Loucy (cell line): ENCODE data around the gene CACNA1B.

Source experiments
- H2AFZ ChIP-seq: fragments of 200-600 bp; sonication (generic); 2 replicates; pipeline ENCODE4 v1.6.0; 2016; ENCODE audit warnings: antibody characterized with exemption, mild to moderate bottlenecking, low read length, moderate library complexity
- H3F3A ChIP-seq: fragments of 200-600 bp; 2 replicates; pipeline ENCODE4 v1.6.0; 2016; ENCODE audit warnings: antibody characterized with exemption, low read depth, mild to moderate bottlenecking
- H3K27me3 ChIP-seq: fragments of 200-600 bp; sonication (generic); 2 replicates; pipeline ENCODE4 v1.6.1; 2014; ENCODE audit warnings: low read length, mild to moderate bottlenecking; ENCODE audit not compliant: insufficient read depth, poor library complexity, severe bottlenecking
- H3K36me3 ChIP-seq: fragments of 200-600 bp; sonication (generic); 2 replicates; pipeline ENCODE4 v1.6.1; 2016; ENCODE audit warnings: low read length; ENCODE audit not compliant: insufficient read depth
- H3K4me1 ChIP-seq: fragments of 200-600 bp; sonication (generic); 2 replicates; pipeline ENCODE4 v1.5.1; 2014; ENCODE audit warnings: low read length, mild to moderate bottlenecking; ENCODE audit not compliant: insufficient read depth, poor library complexity, severe bottlenecking
- H3K4me2 ChIP-seq: fragments of 200-600 bp; sonication (generic); 2 replicates; pipeline ENCODE4 v1.6.0; 2014; ENCODE audit warnings: antibody characterized with exemption, low read length, low read depth, mild to moderate bottlenecking; ENCODE audit not compliant: poor library complexity, severe bottlenecking
- H3K4me3 ChIP-seq: fragments of 200-600 bp; sonication (generic); 2 replicates; pipeline ENCODE4 v1.5.1; 2014; ENCODE audit warnings: low read length, mild to moderate bottlenecking, mixed read lengths; ENCODE audit not compliant: poor library complexity, severe bottlenecking
- H3K79me2 ChIP-seq: fragments of 200-600 bp; sonication (generic); 2 replicates; pipeline ENCODE4 v1.6.1; 2014; ENCODE audit warnings: low read length; ENCODE audit not compliant: insufficient read depth
- H3K9ac ChIP-seq: fragments of 200-600 bp; sonication (generic); 2 replicates; pipeline ENCODE4 v1.6.0; 2014; ENCODE audit warnings: mild to moderate bottlenecking, low read depth, low read length, moderate library complexity; ENCODE audit not compliant: poor library complexity, severe bottlenecking
- H3K9me2 ChIP-seq: fragments of 200-600 bp; sonication (generic); replicated peaks from 2 replicates; pipeline ENCODE4 v1.6.1; 2016; ENCODE audit warnings: low read depth, low read length, mixed read lengths
- H3K9me3 ChIP-seq: fragments of 200-600 bp; sonication (generic); 2 replicates; pipeline ENCODE4 v1.6.1; 2014; ENCODE audit warnings: mild to moderate bottlenecking, antibody characterized with exemption, low read length, low read depth; ENCODE audit not compliant: insufficient read depth
- H4K20me1 ChIP-seq: fragments of 200-600 bp; sonication (generic); 2 replicates; pipeline ENCODE4 v1.6.0; 2014; ENCODE audit warnings: antibody characterized with exemption, low read length, mild to moderate bottlenecking; ENCODE audit not compliant: insufficient read depth, poor library complexity, severe bottlenecking
- EZH2phosphoT487 ChIP-seq: fragments of 200-600 bp; IDR thresholded peaks from 2 replicates; pipeline ENCODE4 v1.6.1; 2018; ENCODE audit warnings: antibody characterized with exemption, mild to moderate bottlenecking, moderate library complexity, borderline replicate concordance
- TF ChIP-seq, protein P1 (sequence below): fragments of 200-600 bp; sonication (generic); conservative IDR thresholded peaks from 2 replicates; pipeline ENCODE4 v1.5.1; 2014; ENCODE audit warnings: mild to moderate bottlenecking, antibody characterized with exemption, low read length

Gene CACNA1B

DNA sequence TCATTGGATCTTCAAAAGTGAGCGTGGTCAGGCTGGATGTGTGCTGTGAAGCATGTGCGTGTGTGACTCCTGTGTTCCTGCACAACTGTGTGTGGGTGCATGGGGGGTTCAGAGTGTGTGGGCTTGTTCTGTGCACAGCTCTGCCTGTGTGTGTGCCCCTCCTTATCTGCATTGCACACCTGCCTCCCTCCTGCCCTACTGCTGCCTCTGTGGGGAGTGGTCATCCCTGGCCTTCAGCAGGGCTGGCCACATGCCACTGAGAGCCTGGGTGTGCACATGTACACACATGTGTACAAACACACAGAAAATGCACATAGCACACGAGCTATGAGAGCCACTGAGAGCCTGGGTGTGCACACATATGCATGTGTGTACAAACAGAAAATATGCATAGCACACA is 92.1 kb downstream of the CACNA1B start:
- Histone ChIP-seq H2AFZ (no peak overlapping the region), H4K20me1 (no peaks in the 10 kb centered on the region), H3F3A (no peaks in the 10 kb centered on the region)

DNA sequence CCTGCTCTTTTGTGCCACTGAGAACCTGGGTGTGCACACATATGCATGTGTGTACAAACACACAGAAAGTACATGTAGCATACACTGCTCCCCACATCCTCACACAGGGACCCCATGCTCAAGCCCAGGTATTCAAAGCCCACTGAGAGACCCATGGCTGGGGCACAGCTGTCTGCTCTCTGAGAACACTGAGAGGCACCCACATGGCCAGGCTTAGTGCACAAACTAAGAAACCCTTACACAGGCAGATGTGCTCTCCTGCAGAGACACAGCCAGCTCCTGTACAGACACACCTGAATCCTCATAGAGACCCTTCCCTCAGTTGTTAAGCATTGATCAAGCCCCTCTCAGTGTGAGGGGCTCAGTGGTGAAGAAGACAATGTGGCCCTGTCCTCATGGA is 92.5 kb downstream of the CACNA1B start:
- H3K27me3 ChIP-seq = no peaks in the 10 kb centered on the region
- no peaks in the 10 kb centered on the region for H3F3A ChIP-seq
- TF ChIP-seq, protein P1, sequence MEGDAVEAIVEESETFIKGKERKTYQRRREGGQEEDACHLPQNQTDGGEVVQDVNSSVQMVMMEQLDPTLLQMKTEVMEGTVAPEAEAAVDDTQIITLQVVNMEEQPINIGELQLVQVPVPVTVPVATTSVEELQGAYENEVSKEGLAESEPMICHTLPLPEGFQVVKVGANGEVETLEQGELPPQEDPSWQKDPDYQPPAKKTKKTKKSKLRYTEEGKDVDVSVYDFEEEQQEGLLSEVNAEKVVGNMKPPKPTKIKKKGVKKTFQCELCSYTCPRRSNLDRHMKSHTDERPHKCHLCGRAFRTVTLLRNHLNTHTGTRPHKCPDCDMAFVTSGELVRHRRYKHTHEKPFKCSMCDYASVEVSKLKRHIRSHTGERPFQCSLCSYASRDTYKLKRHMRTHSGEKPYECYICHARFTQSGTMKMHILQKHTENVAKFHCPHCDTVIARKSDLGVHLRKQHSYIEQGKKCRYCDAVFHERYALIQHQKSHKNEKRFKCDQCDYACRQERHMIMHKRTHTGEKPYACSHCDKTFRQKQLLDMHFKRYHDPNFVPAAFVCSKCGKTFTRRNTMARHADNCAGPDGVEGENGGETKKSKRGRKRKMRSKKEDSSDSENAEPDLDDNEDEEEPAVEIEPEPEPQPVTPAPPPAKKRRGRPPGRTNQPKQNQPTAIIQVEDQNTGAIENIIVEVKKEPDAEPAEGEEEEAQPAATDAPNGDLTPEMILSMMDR = no peak
- TF ChIP-seq EZH2phosphoT487 = no peak
- no peak overlapping the region for H3K9ac ChIP-seq
- H3K9me3 ChIP-seq = peaks cover 57% of the 10 kb centered on the region; the same call in 1 of the 2 replicates
- H3K36me3 ChIP-seq = no peaks in the 10 kb centered on the region
- H3K9me2 ChIP-seq = no peaks in the 10 kb centered on the region
- no peaks in the 10 kb centered on the region for H4K20me1 ChIP-seq
- H3K4me1 ChIP-seq = no peaks in the 10 kb centered on the region
- H3K4me3 ChIP-seq = no peak overlapping the region
- H3K79me2 ChIP-seq = no peaks in the 10 kb centered on the region
- no peak overlapping the region for H2AFZ ChIP-seq
- H3K4me2 ChIP-seq = no peak overlapping the region

More for the DNA sequence above, 92.1 kb downstream of the CACNA1B start:
- no peaks in the 10 kb centered on the region for H3K9me2 ChIP-seq
- H3K4me2 ChIP-seq = no peak overlapping the region
- H3K9me3 ChIP-seq = peaks cover 53% of the 10 kb centered on the region; the same call in 1 of the 2 replicates
- TF ChIP-seq EZH2phosphoT487 = no peak
- TF ChIP-seq, protein P1 = no peak
- no peaks in the 10 kb centered on the region for H3K27me3 ChIP-seq
- H3K9ac ChIP-seq = no peak overlapping the region
- H3K4me1 ChIP-seq = no peaks in the 10 kb centered on the region
- H3K4me3 ChIP-seq = no peak overlapping the region
- H3K36me3 ChIP-seq = no peaks in the 10 kb centered on the region
- H3K79me2 ChIP-seq = no peaks in the 10 kb centered on the region

DNA sequence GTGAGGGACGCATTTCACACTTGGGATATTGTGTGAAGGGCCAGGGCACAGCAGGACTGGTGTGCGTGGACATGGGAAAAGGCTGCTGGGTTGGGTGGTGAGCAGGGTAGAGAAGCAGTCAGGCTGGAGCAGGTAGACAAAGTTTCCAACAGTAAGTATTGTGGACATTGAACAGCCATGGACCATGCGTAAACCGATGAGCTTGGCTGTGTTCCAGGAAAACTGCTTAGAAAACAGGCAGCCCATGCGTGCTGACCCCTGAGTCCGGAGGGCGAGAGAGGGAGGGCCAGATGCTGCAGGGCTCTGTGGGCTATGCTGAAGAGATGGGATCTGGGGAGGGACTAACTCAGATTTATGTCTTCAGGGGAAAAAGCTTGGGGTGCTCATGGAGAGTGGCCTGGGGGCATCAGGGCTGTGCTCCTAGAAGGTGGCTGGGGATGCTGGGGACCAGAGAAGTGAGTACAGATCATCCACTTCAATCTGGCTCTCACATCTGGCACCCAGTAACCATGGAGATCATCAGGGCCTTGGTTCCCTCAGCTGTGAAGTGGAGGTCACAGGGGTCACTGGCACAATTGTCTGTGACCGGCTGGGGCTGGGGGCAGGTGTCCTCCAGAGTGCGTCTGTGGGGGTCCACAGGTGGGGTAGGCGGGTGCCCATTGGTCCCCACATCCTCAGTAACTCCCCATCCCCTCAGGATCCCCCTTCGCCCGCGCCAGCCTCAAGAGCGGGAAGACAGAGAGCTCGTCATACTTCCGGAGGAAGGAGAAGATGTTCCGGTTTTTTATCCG is 93.3 kb downstream of the CACNA1B start:
- Histone ChIP-seq H3K9me3 (peaks cover 63% of the 10 kb centered on the region; the same call in 1 of the 2 replicates), H3K79me2 (no peaks in the 10 kb centered on the region), H3K36me3 (no peaks in the 10 kb centered on the region), H3K27me3 (no peaks in the 10 kb centered on the region), H3F3A (no peaks in the 10 kb centered on the region), H4K20me1 (no peaks in the 10 kb centered on the region), H3K4me2 (no peak overlapping the region), H3K4me1 (no peaks in the 10 kb centered on the region), H3K4me3 (no peak overlapping the region), H3K9ac (no peak overlapping the region), H3K9me2 (no peaks in the 10 kb centered on the region), H2AFZ (no peak overlapping the region)
- TF ChIP-seq, protein P1 = no peak
- TF ChIP-seq EZH2phosphoT487 = no peak
